DMS 273 (cell line): ENCODE data around the gene IL5.
"Not testable (repeated sequence)": the region's sequence is repeated elsewhere in the genome, so short reads cannot be mapped to it uniquely, and the experiment has no call there.

Source experiments
- DNase-seq: peaks from one replicate; lab custom pipeline; 2025; ENCODE audit not compliant: unreplicated experiment; lab: John Stamatoyannopoulos, UW

The IL5 gene

DNA sequence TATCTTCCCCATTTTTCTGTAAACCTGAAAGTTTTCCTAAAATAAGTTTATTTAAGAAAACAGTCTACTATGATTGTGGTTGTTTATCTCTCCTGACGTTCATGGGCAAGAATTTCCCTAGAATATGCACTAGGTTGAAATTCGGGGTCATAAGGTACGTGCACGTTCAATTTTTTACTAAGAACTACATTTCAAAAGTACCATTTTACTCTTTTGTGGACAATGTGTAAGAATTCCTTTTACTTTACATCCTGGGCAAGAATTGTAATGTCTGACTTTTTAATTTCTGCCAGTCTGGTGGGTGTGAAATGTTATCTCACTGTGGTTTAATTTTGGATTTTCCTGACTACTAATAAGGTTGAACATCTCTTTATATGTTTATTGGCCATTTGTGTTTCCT is 12.4 kb downstream of the IL5 start:
- no peak for DNase-seq

DNA sequence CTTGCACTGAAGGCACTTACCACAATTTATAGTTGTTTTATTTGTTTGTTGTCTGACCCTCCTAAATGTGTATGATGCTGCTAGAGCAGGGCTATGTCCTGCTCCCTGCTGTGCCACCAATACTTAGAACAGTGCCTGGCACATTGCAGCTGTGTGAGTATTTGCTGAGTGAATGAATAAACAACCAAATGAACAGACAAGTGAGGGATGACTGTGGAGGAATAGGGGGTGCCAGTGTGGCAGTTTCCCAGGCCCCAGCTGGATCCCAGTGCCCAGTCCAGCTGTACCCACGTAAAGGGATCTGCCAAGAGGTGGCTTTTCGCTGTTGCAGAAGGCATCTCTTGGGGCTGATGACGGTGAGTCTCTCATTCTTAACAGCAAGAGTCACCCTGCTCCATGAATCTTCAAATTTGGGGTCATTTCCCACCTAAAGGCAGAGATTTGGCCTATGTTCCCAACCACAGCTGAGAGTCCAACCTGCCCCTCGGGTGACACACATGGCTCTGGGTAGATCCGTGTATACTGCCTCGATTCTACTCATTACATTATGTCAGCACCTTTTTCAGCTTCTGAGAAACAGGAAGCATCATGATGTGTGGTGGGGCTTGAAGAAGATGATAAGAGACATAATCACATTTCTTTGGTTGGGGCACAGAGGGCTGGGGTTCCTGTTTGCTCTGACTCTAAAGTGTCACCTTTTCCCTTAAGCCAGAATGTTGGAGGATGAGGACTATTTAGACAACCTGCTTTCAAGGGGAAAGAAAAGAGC is 14.3 kb downstream of the IL5 start:
- DNase-seq = no peak

DNA sequence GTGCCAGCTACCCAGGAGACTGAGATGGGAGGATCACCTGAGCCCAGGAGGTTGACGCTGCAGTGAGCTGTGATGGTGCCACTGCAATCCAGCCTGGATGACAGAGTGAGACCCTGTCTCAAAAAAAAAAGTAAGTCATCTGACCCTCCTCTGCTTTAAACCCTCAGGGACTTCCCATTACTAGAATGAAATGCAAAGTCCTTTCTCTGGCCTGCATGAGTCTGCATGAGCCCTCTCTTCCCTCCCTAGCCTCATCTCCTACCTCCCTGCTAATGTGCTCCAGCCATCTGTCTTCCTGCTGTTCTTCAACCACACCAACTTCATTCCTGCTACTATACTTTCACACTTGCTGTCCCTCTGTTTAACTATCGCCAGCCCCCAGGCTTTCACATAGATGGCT is 15.3 kb downstream of the IL5 start:
- DNase-seq = peak; percentile 53

GRCh38 chr5:132526974-132527564 is 16.3 kb downstream of the IL5 start:
- no peak for DNase-seq

DNA sequence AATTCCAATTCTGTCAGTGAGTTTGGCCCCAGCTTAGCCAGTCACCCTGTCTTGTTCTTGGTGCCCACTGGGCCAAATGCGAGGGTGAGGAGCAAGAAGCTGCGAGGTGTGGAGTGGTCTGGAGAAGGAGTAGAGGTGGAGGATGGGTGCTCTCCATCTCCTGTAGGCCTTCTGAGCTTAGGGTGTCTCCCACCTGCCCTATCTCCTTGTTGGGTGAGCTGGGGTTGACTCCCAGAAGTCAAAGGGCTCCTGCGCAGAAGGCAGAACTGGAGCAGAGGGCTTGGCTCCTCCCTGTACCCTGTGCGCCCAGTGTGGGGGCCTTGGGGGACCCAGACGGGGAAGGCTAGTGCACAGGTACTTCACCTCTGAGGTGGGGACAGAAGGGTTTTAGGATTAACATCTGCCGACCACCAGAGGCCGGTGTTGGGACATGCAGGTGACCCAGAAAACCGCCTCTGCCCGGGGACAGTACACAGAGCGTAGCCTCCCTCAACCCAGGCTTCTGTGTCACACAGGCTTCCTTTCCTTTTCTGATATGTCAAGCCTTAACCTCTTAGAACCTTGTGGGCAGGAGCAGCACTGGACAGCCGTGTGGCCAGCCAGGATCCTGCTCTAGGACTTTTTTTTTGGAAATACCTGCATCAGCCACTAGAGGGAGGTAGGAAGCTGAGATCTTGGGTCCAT is 16.9 kb downstream of the IL5 start:
- peak; percentile 83 for DNase-seq

DNA sequence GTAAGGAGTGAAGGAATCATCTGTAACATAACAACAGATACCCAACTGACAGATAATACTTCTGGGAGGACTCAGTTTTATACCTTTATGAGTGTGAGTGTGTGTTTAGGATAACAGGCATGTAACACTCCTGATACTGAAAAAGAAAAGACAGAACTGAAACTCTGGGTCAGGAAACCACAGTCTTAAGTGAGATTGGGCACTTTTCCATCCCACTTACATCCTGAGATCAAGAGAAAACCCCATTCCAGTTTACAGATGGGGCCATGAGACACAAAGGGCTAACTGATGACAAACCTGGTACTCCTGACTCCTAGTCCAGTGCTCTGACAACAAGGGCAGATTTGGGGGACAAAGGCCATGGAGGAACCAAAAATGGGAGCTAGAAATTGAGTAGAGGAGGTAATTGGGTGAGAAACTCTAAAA is 18.0 kb downstream of the IL5 start:
- DNase-seq = no peak

GRCh38 chr5:132524877-132525276 is 18.4 kb downstream of the IL5 start:
- not testable (repeated sequence) for DNase-seq

- DNase-seq = not testable (repeated sequence)
These were observed 21.3 kb downstream of the IL5 start for GRCh38 chr5:132522067-132522466.

DNA sequence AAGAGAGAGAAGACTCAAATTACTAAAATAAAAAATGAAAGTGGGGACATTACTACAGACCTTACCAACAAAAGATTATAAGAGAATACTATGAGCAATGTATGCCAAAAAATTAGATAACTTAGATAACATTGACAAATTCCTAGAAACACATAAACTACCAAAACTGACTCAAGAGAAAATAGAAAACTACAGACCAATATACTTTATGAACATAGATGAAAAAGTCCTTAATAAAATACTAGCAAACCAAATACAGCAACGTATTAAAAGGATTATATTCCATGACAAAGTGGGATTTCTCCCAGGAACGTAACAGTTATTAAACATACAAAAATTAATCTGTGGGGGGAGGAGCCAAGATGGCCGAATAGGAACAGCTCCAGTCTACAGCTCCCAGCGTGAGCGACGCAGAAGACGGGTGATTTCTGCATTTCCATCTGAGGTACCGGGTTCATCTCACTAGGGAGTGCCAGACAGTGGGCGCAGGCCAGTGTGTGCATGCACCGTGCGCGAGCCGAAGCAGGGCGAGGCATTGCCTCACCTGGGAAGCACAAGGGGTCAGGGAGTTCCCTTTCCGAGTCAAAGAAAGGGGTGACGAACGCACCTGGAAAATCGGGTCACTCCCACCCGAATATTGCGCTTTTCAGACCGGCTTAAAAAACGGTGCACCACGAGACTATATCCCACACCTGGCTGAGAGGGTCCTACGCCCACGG is 29.5 kb downstream of the IL5 start:
- not testable (repeated sequence) for DNase-seq

GRCh38 chr5:132510076-132510475 is 33.2 kb downstream of the IL5 start:
- DNase-seq = no peak

- peak; percentile 58 for DNase-seq
These were observed 37.1 kb downstream of the IL5 start for GRCh38 chr5:132506094-132506692.

GRCh38 chr5:132505641-132506040 is 37.7 kb downstream of the IL5 start:
- no peak for DNase-seq

GRCh38 chr5:132504746-132505145 is 38.6 kb downstream of the IL5 start:
- no peak for DNase-seq

GRCh38 chr5:132503244-132503643 is 40.1 kb downstream of the IL5 start:
- no peak for DNase-seq

- peak; percentile 38 for DNase-seq
These were observed 41.1 kb downstream of the IL5 start for GRCh38 chr5:132501961-132502931.

GRCh38 chr5:132501629-132501956 is 41.7 kb downstream of the IL5 start:
- no peak for DNase-seq

DNA sequence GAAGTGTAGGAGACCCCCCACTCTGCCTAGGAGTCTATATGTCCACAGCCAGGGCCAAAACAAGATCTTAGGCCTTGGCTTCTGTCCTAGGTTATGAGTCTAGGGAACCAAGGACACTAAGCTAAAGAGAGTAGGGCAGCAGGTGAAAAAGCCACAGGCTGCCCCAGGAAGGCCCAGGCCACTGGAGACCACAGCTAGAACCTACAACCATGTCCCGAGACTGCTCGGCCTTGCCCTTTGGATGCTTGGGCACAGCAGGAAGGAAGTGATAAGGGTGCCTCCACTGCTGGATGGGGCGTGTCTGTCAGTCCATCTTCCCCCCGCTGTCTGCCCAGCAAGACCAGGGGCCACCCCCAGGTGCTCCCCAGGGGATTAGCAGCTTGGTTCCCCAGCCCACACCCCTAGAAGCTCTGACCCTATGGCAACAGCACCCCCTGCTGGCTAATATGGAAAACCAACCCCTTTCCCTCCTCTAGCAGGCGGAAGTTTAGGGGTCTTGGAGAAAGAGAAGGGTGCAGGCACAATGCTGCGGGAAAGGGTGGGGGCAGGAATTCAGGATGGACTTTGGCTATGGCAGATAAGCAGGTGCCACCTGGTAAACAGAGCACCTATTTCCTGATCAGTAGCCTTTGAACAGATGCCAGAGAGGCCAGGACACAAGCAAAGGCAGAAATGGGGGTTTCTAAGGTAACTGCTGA is 42.2 kb downstream of the IL5 start:
- peak; percentile 84 for DNase-seq

GRCh38 chr5:132500244-132500930 is 42.9 kb downstream of the IL5 start:
- no peak for DNase-seq
